GM12873 (cell line): Measurements from ENCODE around the gene CLEC3B.

Experiments used
- TF ChIP-seq, protein P1 (sequence below): IDR thresholded peaks from 2 replicates; pipeline ENCODE4 v1.5.1; 2012; ENCODE audit warnings: low read depth, mild to moderate bottlenecking, moderate library complexity, low read length, control low read depth; ENCODE audit not compliant: insufficient read depth; ENCODE audit errors: missing control alignments

CLEC3B gene

DNA sequence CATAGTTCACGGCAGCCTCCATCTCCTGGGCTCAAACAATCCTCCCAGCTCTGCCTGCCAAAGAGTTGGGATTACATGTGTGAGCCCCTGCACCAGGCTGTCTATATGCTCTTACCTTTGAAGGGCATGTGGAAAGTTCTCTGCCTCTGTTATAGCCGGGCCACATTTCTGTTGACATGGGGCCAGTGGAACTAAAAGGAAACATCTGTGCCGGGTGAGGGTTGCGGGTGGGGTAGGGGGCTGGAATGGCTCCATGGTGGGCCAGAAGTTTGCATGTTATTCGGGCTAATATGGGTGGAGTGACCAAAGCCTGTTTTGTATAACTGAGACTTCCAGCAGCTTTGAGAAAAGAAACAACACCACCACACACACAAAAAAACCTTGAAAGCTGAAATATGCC, 8.3 kb upstream of the CLEC3B start:
- TF ChIP-seq, protein P1, sequence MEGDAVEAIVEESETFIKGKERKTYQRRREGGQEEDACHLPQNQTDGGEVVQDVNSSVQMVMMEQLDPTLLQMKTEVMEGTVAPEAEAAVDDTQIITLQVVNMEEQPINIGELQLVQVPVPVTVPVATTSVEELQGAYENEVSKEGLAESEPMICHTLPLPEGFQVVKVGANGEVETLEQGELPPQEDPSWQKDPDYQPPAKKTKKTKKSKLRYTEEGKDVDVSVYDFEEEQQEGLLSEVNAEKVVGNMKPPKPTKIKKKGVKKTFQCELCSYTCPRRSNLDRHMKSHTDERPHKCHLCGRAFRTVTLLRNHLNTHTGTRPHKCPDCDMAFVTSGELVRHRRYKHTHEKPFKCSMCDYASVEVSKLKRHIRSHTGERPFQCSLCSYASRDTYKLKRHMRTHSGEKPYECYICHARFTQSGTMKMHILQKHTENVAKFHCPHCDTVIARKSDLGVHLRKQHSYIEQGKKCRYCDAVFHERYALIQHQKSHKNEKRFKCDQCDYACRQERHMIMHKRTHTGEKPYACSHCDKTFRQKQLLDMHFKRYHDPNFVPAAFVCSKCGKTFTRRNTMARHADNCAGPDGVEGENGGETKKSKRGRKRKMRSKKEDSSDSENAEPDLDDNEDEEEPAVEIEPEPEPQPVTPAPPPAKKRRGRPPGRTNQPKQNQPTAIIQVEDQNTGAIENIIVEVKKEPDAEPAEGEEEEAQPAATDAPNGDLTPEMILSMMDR = no peak

- TF ChIP-seq, protein P1 = no peak
Measured at GRCh38 chr3:45020534-45020933, 5.6 kb upstream of the CLEC3B start.

- TF ChIP-seq, protein P1 = no peak
Measured at GRCh38 chr3:45021524-45022297, 4.4 kb upstream of the CLEC3B start.

DNA sequence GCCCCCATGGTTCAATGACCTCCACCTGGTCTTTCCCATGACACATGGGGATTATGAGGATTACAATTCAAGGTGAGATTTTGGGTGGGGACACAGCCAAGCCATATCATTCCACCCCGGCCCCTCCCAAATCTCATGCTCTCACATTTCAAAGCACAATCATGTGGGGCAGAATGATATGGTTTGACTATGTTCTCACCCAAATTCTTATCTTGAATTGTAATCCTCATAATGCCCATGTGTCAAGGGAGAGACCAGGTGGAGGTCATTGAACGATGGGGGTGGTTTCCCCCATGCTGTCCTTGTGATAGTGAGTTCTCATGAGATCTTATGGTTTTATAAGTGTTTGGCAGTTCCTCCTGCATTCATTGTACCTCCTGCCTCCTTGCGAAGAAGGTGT, 2.4 kb upstream of the CLEC3B start:
- TF ChIP-seq, protein P1 = no peak

GRCh38 chr3:45024542-45025255, 1.4 kb upstream of the CLEC3B start:
- TF ChIP-seq, protein P1 = no peak

DNA sequence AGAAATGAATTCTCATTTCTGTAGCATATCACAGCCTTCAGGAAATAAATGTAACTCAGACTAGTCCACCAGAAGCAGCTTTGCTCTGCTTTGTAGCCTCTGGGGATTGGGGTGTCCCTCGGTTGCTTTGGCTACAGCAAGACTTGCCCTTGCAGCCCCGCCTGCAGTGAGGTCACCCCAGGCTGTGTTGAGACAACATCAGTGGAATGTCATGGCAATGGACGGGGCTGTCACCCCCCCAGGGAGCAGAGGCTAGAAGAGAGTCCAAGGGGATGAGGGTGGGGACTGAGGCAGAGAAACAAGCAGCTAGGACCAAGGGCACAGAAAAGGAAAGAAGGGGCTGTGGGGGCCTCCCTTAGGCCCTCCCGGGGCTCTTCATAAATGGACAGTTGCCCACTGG, 854 bp downstream of the CLEC3B start:
- TF ChIP-seq, protein P1 = no peak

GRCh38 chr3:45027441-45027840, 1.3 kb downstream of the CLEC3B start:
- TF ChIP-seq, protein P1 = no peak
